ENCODE results near the gene NES.

NES gene

GRCh38 chr1:156676820-156677615, at the start of gene NES:
NES (minus strand) TSS chr1:156677407; CDS start chr1:156677264, 143 bp downstream.
- peak; percentile 51 for DNase-seq (ENCODE audit: low read depth)

- peak; percentile 82 for DNase-seq (ENCODE audit: low read depth)
Observed at GRCh38 chr1:156726549-156727226, 49.5 kb upstream of the NES start.

- DNase-seq (ENCODE audit: low read depth) = peak; percentile 93
Observed at GRCh38 chr1:156725683-156726280, 48.6 kb upstream of the NES start.

- no peak for DNase-seq (ENCODE audit: low read depth)
Observed at GRCh38 chr1:156721535-156721934, 44.3 kb upstream of the NES start.

GRCh38 chr1:156721131-156721530, 43.9 kb upstream of the NES start:
- no peak for DNase-seq (ENCODE audit: low read depth)

GRCh38 chr1:156717351-156717750, 40.1 kb upstream of the NES start:
- peak; percentile 25 for DNase-seq (ENCODE audit: low read depth)

GRCh38 chr1:156714830-156715229, 37.6 kb upstream of the NES start:
- DNase-seq (ENCODE audit: low read depth) = no peak

- DNase-seq (ENCODE audit: low read depth) = peak; percentile 21
Observed at GRCh38 chr1:156712626-156713025, 35.4 kb upstream of the NES start.

GRCh38 chr1:156711011-156711817, 34.0 kb upstream of the NES start:
- DNase-seq (ENCODE audit: low read depth) = peak; percentile 45

- peak; percentile 53 for DNase-seq (ENCODE audit: low read depth)
Observed at GRCh38 chr1:156709757-156710489, 32.7 kb upstream of the NES start.

GRCh38 chr1:156709031-156709430, 31.8 kb upstream of the NES start:
- DNase-seq (ENCODE audit: low read depth) = no peak

- DNase-seq (ENCODE audit: low read depth) = no peak
Observed at GRCh38 chr1:156708218-156708661, 31.0 kb upstream of the NES start.

GRCh38 chr1:156707417-156708217, 30.4 kb upstream of the NES start:
- peak; percentile 51 for DNase-seq (ENCODE audit: low read depth)

GRCh38 chr1:156706657-156707416, 29.6 kb upstream of the NES start:
- DNase-seq (ENCODE audit: low read depth) = peak; percentile 34

GRCh38 chr1:156705918-156706656, 28.9 kb upstream of the NES start:
- DNase-seq (ENCODE audit: low read depth) = peak; percentile 66

GRCh38 chr1:156705321-156705917, 28.2 kb upstream of the NES start, which contains the start of gene CRABP2:
CRABP2 (minus strand) TSS chr1:156705583; CDS start chr1:156705446, 137 bp downstream.
- peak; percentile 41 for DNase-seq (ENCODE audit: low read depth)

- peak; percentile 89 for DNase-seq (ENCODE audit: low read depth)
Observed at GRCh38 chr1:156704930-156705320, 27.7 kb upstream of the NES start.

GRCh38 chr1:156704166-156704711, 27.0 kb upstream of the NES start:
- no peak for DNase-seq (ENCODE audit: low read depth)
